Adipocyte (in vitro differentiated cells): Measurements from ENCODE around the gene LRP1-AS.

ENCODE experiments used
- DNase-seq: peaks from one replicate; pipeline ENCODE4 v3.0.0-alpha.2; 2015; ENCODE audit warnings: low read depth
- H3K27me3 ChIP-seq: replicated peaks from 2 replicates; pipeline ENCODE4 v1.7.0; 2013; ENCODE audit warnings: mild to moderate bottlenecking, low read length, moderate library complexity; ENCODE audit not compliant: control insufficient read depth, insufficient read depth
- H3K36me3 ChIP-seq: 2 replicates; pipeline ENCODE4 v1.7.0; 2013; ENCODE audit warnings: low read length, mild to moderate bottlenecking, moderate library complexity; ENCODE audit not compliant: control insufficient read depth, insufficient read depth, severe bottlenecking
- H3K4me1 ChIP-seq: 2 replicates; pipeline ENCODE4 v1.7.0; 2013; ENCODE audit warnings: mild to moderate bottlenecking, low read length, moderate library complexity; ENCODE audit not compliant: control insufficient read depth, insufficient read depth
- H3K4me3 ChIP-seq: 2 replicates; pipeline ENCODE4 v1.7.0; 2013; ENCODE audit warnings: mild to moderate bottlenecking, low read length, moderate library complexity
- H3K9ac ChIP-seq: 2 replicates; pipeline ENCODE4 v1.7.0; 2013; ENCODE audit warnings: mild to moderate bottlenecking, low read length, moderate library complexity
- H3K9me3 ChIP-seq: 2 replicates; pipeline ENCODE4 v1.7.0; 2013; ENCODE audit warnings: mild to moderate bottlenecking, low read length, moderate library complexity; ENCODE audit not compliant: control insufficient read depth

The LRP1-AS gene

DNA sequence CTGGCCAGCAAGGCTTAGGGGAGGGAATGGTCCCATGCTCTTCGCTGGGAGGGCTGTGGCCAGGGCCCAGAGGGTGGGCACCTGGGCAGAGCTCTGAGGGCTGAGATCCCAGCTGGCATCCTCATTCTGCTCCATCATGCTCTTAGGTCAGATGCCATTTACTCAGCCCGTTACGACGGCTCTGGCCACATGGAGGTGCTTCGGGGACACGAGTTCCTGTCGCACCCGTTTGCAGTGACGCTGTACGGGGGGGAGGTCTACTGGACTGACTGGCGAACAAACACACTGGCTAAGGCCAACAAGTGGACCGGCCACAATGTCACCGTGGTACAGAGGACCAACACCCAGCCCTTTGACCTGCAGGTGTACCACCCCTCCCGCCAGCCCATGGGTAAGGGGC is 30.8 kb upstream of the LRP1-AS start:
- H3K9ac ChIP-seq = no peak overlapping the region
- no peak for DNase-seq
- H3K4me3 ChIP-seq = no peak overlapping the region
- H3K4me1 ChIP-seq = peaks cover 45% of the 10 kb centered on the region
- no peaks in the 10 kb centered on the region for H3K9me3 ChIP-seq
- H3K36me3 ChIP-seq = peaks cover 99% of the 10 kb centered on the region
- H3K27me3 ChIP-seq = no peaks in the 10 kb centered on the region

DNA sequence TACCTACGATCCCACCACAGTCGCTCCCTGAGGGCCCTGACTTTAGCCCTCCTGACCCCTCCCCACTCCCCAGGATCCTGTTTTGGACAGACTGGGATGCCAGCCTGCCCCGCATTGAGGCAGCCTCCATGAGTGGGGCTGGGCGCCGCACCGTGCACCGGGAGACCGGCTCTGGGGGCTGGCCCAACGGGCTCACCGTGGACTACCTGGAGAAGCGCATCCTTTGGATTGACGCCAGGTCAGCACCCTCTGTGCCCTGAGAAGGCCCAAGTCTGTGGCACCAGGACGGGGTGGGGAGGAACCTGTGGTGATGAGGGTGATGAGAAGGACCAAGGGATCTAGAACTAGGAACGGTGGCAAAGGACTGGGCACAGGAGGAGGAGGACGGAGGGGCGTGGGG is 29.9 kb upstream of the LRP1-AS start:
- peaks cover 47% of the 10 kb centered on the region for H3K4me1 ChIP-seq
- no peak for DNase-seq
- H3K27me3 ChIP-seq = no peaks in the 10 kb centered on the region
- H3K36me3 ChIP-seq = peaks cover 99% of the 10 kb centered on the region
- H3K9ac ChIP-seq = peak overlapping the region; percentile 55
- no peaks in the 10 kb centered on the region for H3K9me3 ChIP-seq
- no peak overlapping the region for H3K4me3 ChIP-seq

DNA sequence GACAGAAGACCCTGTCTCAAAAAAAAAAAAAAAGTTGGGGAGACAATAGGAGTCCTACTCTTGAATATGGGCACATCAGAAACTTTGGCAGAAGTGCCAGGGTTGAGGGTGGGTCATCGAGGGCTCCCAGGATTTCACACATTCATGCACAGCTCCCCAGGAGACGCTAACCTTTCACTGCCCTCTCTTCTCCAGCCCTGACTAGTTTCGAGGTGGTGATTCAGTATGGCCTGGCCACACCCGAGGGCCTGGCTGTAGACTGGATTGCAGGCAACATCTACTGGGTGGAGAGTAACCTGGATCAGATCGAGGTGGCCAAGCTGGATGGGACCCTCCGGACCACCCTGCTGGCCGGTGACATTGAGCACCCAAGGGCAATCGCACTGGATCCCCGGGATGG is 29.4 kb upstream of the LRP1-AS start:
- Histone ChIP-seq H3K36me3 (peaks cover 96% of the 10 kb centered on the region), H3K27me3 (no peaks in the 10 kb centered on the region)

DNA sequence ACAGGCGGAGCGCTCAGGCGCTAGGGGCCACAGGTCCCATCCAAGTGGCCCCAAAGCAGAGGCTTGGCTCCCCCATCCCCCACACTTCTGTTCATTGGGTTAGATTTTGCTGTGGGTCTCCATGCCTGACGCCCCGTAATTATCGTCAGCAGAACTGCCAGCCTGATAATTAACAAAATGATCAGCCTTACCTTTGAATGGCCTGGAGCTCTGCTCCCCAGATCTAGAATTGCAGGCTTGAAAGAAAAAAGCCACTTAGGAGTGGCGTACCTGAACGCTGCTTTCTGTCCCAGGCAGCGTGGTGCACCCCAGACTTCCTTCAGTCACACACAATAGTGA is 28.7 kb upstream of the LRP1-AS start:
- Histone ChIP-seq H3K36me3 (peaks cover 93% of the 10 kb centered on the region), H3K9ac (peak overlapping the region; percentile 55), H3K9me3 (no peaks in the 10 kb centered on the region), H3K4me1 (peaks cover 45% of the 10 kb centered on the region), H3K4me3 (no peak overlapping the region), H3K27me3 (no peaks in the 10 kb centered on the region)
- DNase-seq = no peak

More for the DNA sequence above, 29.4 kb upstream of the LRP1-AS start:
- DNase-seq = no peak
- Histone ChIP-seq H3K9ac (peak overlapping the region; percentile 55), H3K4me1 (peaks cover 44% of the 10 kb centered on the region), H3K9me3 (no peaks in the 10 kb centered on the region), H3K4me3 (no peak overlapping the region)

DNA sequence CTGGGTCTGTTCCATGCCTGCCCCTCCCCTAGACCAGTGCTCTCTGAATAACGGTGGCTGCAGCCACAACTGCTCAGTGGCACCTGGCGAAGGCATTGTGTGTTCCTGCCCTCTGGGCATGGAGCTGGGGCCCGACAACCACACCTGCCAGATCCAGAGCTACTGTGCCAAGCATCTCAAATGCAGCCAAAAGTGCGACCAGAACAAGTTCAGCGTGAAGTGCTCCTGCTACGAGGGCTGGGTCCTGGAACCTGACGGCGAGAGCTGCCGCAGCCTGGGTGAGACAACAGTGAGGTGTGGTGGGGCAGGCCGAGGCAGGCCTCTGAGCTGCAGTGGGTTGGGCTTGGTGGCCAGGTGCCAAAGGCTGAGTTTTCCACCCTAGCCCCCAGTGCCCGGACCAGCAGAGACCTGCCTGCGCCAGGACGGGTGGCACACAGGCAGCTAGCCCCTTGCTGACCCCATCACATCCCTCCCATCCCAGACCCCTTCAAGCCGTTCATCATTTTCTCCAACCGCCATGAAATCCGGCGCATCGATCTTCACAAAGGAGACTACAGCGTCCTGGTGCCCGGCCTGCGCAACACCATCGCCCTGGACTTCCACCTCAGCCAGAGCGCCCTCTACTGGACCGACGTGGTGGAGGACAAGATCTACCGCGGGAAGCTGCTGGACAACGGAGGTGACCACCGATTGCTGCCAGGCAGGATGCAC is 28.2 kb upstream of the LRP1-AS start:
- H3K9me3 ChIP-seq = no peaks in the 10 kb centered on the region
- H3K36me3 ChIP-seq = peaks cover 93% of the 10 kb centered on the region
- DNase-seq = peak; percentile 75
- no peak overlapping the region for H3K4me3 ChIP-seq
- peak overlapping the region; percentile 55 for H3K9ac ChIP-seq
- H3K4me1 ChIP-seq = peaks cover 45% of the 10 kb centered on the region
- no peaks in the 10 kb centered on the region for H3K27me3 ChIP-seq

DNA sequence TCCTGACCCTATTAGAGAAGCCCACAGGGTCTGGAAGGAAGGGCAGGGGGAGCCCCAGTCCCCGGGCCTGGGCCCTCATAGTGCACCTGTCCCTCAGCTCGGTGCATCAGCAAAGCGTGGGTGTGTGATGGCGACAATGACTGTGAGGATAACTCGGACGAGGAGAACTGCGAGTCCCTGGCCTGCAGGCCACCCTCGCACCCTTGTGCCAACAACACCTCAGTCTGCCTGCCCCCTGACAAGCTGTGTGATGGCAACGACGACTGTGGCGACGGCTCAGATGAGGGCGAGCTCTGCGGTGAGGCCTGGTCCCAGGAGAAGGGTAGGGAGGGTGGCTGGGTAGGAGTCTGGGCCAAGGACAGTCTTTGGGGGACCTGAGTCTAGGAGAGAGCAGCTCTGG is 26.3 kb upstream of the LRP1-AS start:
- H3K4me1 ChIP-seq = peaks cover 55% of the 10 kb centered on the region
- H3K9ac ChIP-seq = peak overlapping the region; percentile 35
- H3K36me3 ChIP-seq = peaks cover 93% of the 10 kb centered on the region
- no peaks in the 10 kb centered on the region for H3K9me3 ChIP-seq
- no peaks in the 10 kb centered on the region for H3K27me3 ChIP-seq
- DNase-seq = no peak
- H3K4me3 ChIP-seq = no peak overlapping the region

DNA sequence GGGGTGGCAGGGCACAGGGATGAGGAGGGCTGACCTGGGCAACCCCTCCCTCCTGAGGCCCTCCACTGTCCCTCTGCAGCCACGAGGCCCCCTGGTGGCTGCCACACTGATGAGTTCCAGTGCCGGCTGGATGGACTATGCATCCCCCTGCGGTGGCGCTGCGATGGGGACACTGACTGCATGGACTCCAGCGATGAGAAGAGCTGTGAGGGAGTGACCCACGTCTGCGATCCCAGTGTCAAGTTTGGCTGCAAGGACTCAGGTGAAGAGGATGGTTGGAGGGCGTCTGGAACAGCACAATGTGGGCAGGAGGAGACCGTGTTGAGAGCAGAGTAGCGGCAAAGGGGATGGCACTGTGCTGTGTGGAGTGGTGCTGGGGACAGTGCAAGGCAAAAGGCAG is 25.7 kb upstream of the LRP1-AS start:
- H3K4me1 ChIP-seq = peaks cover 55% of the 10 kb centered on the region
- DNase-seq = peak; percentile 42
- no peak overlapping the region for H3K4me3 ChIP-seq
- peak overlapping the region; percentile 35 for H3K9ac ChIP-seq
- H3K27me3 ChIP-seq = no peaks in the 10 kb centered on the region
- H3K9me3 ChIP-seq = no peaks in the 10 kb centered on the region
- H3K36me3 ChIP-seq = peaks cover 93% of the 10 kb centered on the region

DNA sequence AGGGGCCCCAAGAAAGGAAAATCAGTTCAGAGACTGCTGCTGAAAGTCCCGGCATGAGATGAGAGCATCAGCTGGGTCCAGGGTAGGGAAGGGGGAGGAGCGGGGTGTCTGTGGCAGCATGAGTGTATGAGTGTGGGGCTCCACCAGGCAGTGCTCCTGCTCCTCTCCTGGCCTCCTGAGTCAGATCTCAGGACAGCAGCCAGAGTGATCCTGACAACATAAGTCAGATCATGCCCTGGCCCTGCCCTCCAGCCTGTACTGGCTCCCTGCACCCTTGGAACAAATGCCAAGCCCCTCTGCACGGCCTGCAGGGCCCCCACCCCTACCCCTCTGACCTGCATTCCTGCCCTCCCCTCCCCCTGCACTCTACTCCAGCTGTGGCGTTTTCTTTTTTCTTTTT is 24.2 kb upstream of the LRP1-AS start:
- H3K4me3 ChIP-seq = no peak overlapping the region
- no peak overlapping the region for H3K9ac ChIP-seq
- H3K27me3 ChIP-seq = no peaks in the 10 kb centered on the region
- no peaks in the 10 kb centered on the region for H3K9me3 ChIP-seq
- peak; percentile 65 for DNase-seq
- H3K36me3 ChIP-seq = peaks cover 93% of the 10 kb centered on the region
- H3K4me1 ChIP-seq = peaks cover 58% of the 10 kb centered on the region

DNA sequence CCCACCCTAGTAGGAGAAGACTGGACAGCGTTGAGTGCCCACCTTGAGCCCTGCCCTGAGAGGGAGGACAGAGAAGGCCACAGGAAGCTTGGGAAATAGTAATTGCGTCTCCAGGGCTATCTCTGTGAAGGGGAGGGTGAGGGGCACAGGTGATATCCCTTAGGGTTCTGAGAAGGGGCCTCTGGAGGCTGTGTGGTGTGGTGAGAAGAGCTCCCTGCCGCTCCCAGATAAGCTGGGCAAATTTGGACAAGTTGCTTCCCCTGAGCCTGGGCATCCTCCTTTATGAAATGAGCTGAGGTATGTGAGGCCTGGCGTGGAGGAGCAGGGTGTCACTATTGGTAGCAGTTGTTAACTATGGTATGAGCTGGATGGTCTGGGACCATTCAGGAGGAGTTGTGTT is 23.5 kb upstream of the LRP1-AS start:
- no peak for DNase-seq
- peaks cover 93% of the 10 kb centered on the region for H3K36me3 ChIP-seq
- no peaks in the 10 kb centered on the region for H3K9me3 ChIP-seq
- H3K27me3 ChIP-seq = no peaks in the 10 kb centered on the region
- H3K4me3 ChIP-seq = no peak overlapping the region
- H3K9ac ChIP-seq = peak overlapping the region; percentile 60
- peaks cover 54% of the 10 kb centered on the region for H3K4me1 ChIP-seq

DNA sequence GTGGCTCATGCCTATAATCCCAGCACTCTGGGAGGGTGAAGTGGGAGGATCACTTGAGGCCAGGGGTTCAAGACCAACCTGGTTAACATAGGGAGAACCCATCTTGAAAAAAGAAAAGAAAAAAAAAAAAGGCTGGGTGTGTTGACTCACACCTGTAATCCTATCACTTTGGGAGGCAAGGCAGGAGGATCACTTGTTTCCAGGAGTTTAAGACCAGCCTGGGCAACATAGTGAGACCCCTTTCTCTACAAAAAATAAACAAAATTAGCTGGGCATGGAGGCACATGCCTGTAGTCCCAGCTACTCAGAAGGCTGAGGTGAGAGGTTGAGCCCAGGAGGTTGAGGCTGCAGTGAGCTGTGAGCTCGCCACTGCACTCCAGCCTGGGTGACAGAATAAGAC is 23.0 kb upstream of the LRP1-AS start:
- H3K36me3 ChIP-seq = peaks cover 93% of the 10 kb centered on the region
- no peak for DNase-seq
- peak overlapping the region; percentile 60 for H3K9ac ChIP-seq

DNA sequence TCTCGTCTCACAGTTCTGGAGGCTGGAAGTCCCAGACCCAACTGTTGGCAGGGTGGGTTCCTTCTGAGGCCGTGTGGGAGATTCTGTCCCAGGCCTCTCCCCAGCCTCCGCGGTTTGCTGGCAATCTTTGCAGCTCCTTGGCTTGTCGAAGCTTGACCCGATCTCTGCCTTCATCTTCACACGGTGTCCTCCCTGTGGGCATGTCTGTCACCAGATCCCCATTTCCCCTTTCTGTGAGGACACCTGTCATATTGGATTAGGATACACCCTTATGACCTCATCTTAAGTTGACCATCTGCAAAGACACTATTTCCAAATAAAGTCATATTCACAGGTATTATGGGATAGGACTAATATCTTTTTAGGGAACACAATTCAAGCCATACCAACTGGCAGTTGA is 22.6 kb upstream of the LRP1-AS start:
- no peak for DNase-seq
- peak overlapping the region; percentile 60 for H3K9ac ChIP-seq
- no peaks in the 10 kb centered on the region for H3K27me3 ChIP-seq
- H3K36me3 ChIP-seq = peaks cover 93% of the 10 kb centered on the region
- no peaks in the 10 kb centered on the region for H3K9me3 ChIP-seq
- H3K4me3 ChIP-seq = no peak overlapping the region
- H3K4me1 ChIP-seq = peaks cover 49% of the 10 kb centered on the region

More for the DNA sequence above, 23.0 kb upstream of the LRP1-AS start:
- Histone ChIP-seq H3K9me3 (no peaks in the 10 kb centered on the region), H3K27me3 (no peaks in the 10 kb centered on the region), H3K4me1 (peaks cover 51% of the 10 kb centered on the region), H3K4me3 (no peak overlapping the region)
